Tibial artery (tissue), 4 donors: Measurements from ENCODE around the gene VAV3.

Experiments used
- DNase-seq, 2 donors: peaks; one replicate each; pipeline ENCODE4 v3.0.0-alpha.2; 2019
- H3K27ac ChIP-seq, 2 donors: fragments of 200-600 bp; sonication (generic) in 1 of 2; 1 replicate in 1 of 2; 2 replicates in 1 of 2; pipeline ENCODE4 v1.5.1; 2018 to 2019; ENCODE audit warnings: mild to moderate bottlenecking in 1 of 2
- H3K27me3 ChIP-seq, 2 donors: fragments of 200-600 bp; sonication (generic) in 1 of 2; one replicate each; pipeline versions ENCODE4 v1.5.1 to v1.6.0; 2016 to 2019
- H3K36me3 ChIP-seq, 3 donors: fragments of 200-600 bp; sonication (generic) in 2 of 3; one replicate each; pipeline ENCODE4 v1.5.1; 2016 to 2019; ENCODE audit warnings: mild to moderate bottlenecking in 2 of 3
- H3K4me1 ChIP-seq, 4 donors: fragments of 200-600 bp; sonication (generic) in 2 of 4; 1 replicate in 3 of 4; 2 replicates in 1 of 4; pipeline ENCODE4 v1.5.1; 2016 to 2019
- H3K4me3 ChIP-seq, 2 donors: fragments of 200-600 bp; sonication (generic) in 1 of 2; 1 replicate in 1 of 2; 2 replicates in 1 of 2; pipeline ENCODE4 v1.5.1; 2018 to 2019; ENCODE audit warnings: mild to moderate bottlenecking in 2 of 2
- H3K9me3 ChIP-seq, 3 donors: fragments of 200-600 bp; sonication (generic) in 1 of 3; one replicate each; pipeline ENCODE4 v1.5.1; 2016 to 2019
- intact Hi-C: fragments of 100-400 bp; cut with DNase I; formaldehyde crosslinking; loops from one replicate; pipeline ENCODE4 v1.15.0; 2023; ENCODE audit warnings: low total_unique reads
- TF ChIP-seq, protein P1 (sequence below), 2 experiments: fragments of 200-600 bp in 1 of 2; fragments of 450-650 bp in 1 of 2; IDR thresholded peaks; one replicate each; pipeline ENCODE4 v1.5.1; 2017 to 2019; ENCODE audit warnings: antibody characterized with exemption in 2 of 2, mild to moderate bottlenecking in 1 of 2, moderate library complexity in 1 of 2

Gene VAV3

DNA sequence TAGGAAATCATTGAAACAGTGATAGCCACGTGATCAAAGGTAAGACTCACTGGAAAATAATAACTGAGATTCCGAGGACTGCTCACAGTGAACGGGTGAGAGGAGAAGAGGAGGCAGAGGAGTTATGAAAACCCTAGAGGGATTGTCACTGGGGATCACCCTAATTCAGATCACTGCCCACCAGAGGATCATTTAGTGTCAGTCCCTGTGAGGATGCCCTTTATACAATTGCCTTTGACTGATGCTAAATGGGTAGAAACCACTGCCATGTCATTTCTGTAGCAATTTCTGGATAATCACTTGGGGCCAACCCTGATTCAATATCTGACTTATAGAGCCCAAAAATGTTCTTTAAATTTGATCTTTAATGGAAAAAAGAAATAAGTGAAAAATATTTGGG, 14.1 kb upstream of the VAV3 start:
- Histone ChIP-seq H3K27ac (no peak overlapping the region), H3K9me3 (no peaks in the 10 kb centered on the region), H3K27me3 (no peaks in the 10 kb centered on the region), H3K36me3 (no peaks in the 10 kb centered on the region), H3K4me1 (no peaks in the 10 kb centered on the region), H3K4me3 (no peak overlapping the region)
- TF ChIP-seq, protein P1, sequence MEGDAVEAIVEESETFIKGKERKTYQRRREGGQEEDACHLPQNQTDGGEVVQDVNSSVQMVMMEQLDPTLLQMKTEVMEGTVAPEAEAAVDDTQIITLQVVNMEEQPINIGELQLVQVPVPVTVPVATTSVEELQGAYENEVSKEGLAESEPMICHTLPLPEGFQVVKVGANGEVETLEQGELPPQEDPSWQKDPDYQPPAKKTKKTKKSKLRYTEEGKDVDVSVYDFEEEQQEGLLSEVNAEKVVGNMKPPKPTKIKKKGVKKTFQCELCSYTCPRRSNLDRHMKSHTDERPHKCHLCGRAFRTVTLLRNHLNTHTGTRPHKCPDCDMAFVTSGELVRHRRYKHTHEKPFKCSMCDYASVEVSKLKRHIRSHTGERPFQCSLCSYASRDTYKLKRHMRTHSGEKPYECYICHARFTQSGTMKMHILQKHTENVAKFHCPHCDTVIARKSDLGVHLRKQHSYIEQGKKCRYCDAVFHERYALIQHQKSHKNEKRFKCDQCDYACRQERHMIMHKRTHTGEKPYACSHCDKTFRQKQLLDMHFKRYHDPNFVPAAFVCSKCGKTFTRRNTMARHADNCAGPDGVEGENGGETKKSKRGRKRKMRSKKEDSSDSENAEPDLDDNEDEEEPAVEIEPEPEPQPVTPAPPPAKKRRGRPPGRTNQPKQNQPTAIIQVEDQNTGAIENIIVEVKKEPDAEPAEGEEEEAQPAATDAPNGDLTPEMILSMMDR (IDR thresholded peaks at IDR 0.05), result no peak
- intact Hi-C loops, result no loop called here
- DNase-seq, result no peak

DNA sequence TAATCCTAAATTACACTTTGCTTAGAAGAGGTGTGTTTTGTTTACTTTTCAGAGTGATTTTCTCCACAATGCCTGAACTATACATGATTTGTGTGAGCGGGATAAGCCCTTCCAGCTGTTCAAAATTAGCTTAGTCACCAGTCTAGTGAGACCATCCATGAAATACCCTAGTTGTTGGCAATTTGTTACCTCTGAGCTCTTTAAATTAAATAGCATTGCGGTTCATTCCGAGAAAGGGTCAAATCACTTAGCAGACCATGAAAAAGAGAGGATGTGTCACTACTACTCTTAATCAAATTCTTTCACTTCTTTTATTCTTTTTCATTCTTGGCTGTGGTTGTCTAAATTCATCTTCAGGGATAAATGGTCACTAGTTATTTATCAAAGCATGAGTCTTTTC, 11.9 kb upstream of the VAV3 start:
- Histone ChIP-seq H3K9me3 (no peaks in the 10 kb centered on the region), H3K4me1 (no peaks in the 10 kb centered on the region), H3K27ac (no peak overlapping the region), H3K27me3 (no peaks in the 10 kb centered on the region), H3K36me3 (no peaks in the 10 kb centered on the region), H3K4me3 (no peak overlapping the region)
- intact Hi-C loops, result no loop called here
- DNase-seq, result no peak
- TF ChIP-seq, protein P1 (IDR thresholded peaks at IDR 0.05), result no peak

DNA sequence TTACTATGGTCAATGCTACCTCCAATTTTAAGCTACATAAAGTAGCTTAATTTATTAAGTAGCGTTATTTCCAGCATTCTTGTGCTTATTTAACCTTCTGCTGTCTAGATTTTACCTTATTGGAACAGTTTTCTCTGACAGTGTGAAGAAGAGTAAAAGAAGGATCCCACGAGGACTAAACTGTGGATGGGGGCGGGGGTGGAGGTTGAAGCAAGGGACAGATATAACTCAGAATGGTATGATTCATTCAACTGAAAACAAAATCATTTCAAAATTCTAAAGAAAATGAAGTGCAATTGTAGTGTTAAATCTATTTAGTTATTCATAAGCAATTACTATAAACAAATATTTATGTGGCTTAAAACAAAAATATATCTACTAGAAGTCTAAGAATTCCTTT, 11.5 kb upstream of the VAV3 start:
- Histone ChIP-seq H3K4me1 (no peaks in the 10 kb centered on the region), H3K4me3 (no peak overlapping the region), H3K27me3 (no peaks in the 10 kb centered on the region), H3K9me3 (no peaks in the 10 kb centered on the region), H3K36me3 (no peaks in the 10 kb centered on the region), H3K27ac (no peak overlapping the region)
- TF ChIP-seq, protein P1 (IDR thresholded peaks at IDR 0.05), result no peak
- intact Hi-C loops, result no loop called here
- DNase-seq, result no peak

DNA sequence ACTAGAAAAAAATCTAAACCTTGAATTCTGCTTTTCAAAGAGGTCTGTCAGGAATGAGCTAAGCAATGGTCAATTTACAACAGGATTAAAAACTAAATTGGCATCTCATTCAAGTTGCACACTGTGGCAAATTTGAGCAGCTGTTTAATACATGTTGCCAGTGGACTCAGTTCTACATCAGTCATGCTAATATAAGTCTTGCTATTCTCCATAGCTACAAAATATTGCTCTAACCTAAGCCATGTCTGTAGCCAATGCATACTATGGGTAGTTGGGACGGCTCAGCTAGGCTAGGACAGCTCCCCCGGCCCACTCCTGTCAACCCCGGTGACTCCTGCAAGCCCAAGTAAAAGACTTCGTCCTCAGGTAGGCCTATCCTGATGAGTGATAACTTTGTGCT, 10.9 kb upstream of the VAV3 start:
- intact Hi-C loops, result no loop called here
- DNase-seq, result no peak
- no peaks in the 10 kb centered on the region for H3K9me3 ChIP-seq
- H3K4me3 ChIP-seq, result no peak overlapping the region
- no peaks in the 10 kb centered on the region for H3K36me3 ChIP-seq
- H3K27ac ChIP-seq, result no peak overlapping the region
- H3K4me1 ChIP-seq, result no peaks in the 10 kb centered on the region
- H3K27me3 ChIP-seq, result no peaks in the 10 kb centered on the region
- TF ChIP-seq, protein P1 (IDR thresholded peaks at IDR 0.05), result no peak

DNA sequence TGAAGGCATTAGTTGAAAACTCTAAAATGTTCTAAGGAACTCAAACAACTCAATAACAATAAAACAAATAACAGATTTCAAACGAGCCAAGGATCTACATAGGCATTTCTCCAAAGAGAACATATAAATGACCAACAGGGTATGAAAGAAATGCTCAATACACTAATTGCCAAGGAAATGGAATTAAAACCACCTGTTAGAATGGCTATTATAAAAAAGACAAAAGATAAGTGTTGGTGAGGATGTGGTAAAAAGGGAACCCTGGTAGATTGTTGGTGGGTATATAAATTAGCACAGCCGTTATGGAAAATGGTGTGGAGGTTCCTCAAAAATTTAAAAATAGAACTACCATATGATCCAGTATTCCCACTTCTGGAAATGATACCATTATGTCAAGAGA, 9.1 kb upstream of the VAV3 start:
- Histone ChIP-seq H3K36me3 (no peaks in the 10 kb centered on the region), H3K27me3 (no peaks in the 10 kb centered on the region), H3K4me1 (no peaks in the 10 kb centered on the region), H3K27ac (no peak overlapping the region), H3K4me3 (no peak overlapping the region), H3K9me3 (no peaks in the 10 kb centered on the region)
- intact Hi-C loops, result no loop called here
- no peak for DNase-seq
- TF ChIP-seq, protein P1 (IDR thresholded peaks at IDR 0.05), result no peak
